Spleen (tissue), 11 donors: Measurements from ENCODE around the gene CNDP1. TPM values are rescaled to one million over a fixed set of nuclear protein-coding genes. Genes with fewer than 3 reads are reported as not detected.

Experiments
- DNase-seq: peaks from one replicate; pipeline ENCODE4 v3.0.0-alpha.2; 2020
- H3K27ac ChIP-seq, 8 donors: fragments of 200-600 bp; sonication (generic) in 7 of 8; 1 replicate in 4 of 8; 2 replicates in 4 of 8; pipeline versions ENCODE4 v1.5.0 to v1.8.0; 2016 to 2021; ENCODE audit warnings: inconsistent platforms in 4 of 8, mild to moderate bottlenecking in 4 of 8, moderate library complexity in 1 of 8
- H3K27me3 ChIP-seq, 7 donors: fragments of 200-600 bp; sonication (generic) in 6 of 7; replicated peaks in 1 of 7; 1 replicate in 4 of 7; 2 replicates in 3 of 7; pipeline versions ENCODE4 v1.5.0 to v1.8.0; 2016 to 2021; ENCODE audit warnings: inconsistent platforms in 3 of 7, mild to moderate bottlenecking in 1 of 7
- H3K36me3 ChIP-seq, 6 donors: fragments of 200-600 bp; sonication (generic) in 5 of 6; 1 replicate in 4 of 6; 2 replicates in 2 of 6; pipeline versions ENCODE4 v1.5.0 to v1.8.0; 2016 to 2021; ENCODE audit warnings: inconsistent platforms in 2 of 6
- H3K4me1 ChIP-seq, 6 donors: fragments of 200-600 bp; sonication (generic) in 5 of 6; 1 replicate in 3 of 6; 2 replicates in 3 of 6; pipeline versions ENCODE4 v1.5.0 to v1.8.0; 2016 to 2021; ENCODE audit warnings: inconsistent platforms in 3 of 6
- H3K4me3 ChIP-seq, 8 donors: fragments of 200-600 bp; sonication (generic) in 7 of 8; 1 replicate in 4 of 8; 2 replicates in 4 of 8; pipeline versions ENCODE4 v1.5.0 to v1.8.0; 2016 to 2021; ENCODE audit warnings: inconsistent platforms in 4 of 8, mild to moderate bottlenecking in 4 of 8, moderate library complexity in 2 of 8
- H3K9me3 ChIP-seq, 8 donors: fragments of 200-600 bp; sonication (generic) in 7 of 8; 1 replicate in 4 of 8; 2 replicates in 4 of 8; pipeline versions ENCODE4 v1.5.0 to v1.8.0; 2016 to 2021; ENCODE audit warnings: inconsistent platforms in 4 of 8
- CTCF ChIP-seq, 11 experiments: fragments of 200-600 bp in 7 of 11; fragments of 450-650 bp in 4 of 11; sonication (generic) in 4 of 11; IDR thresholded peaks in 8 of 11; conservative IDR thresholded peaks in 3 of 11; 1 replicate in 7 of 11; 2 replicates in 4 of 11; pipeline versions ENCODE4 v1.4.0 to v1.8.0; 2016 to 2021; ENCODE audit warnings: antibody characterized with exemption in 11 of 11, inconsistent platforms in 4 of 11, mild to moderate bottlenecking in 1 of 11
- POLR2A ChIP-seq, 3 donors: fragments of 450-650 bp; IDR thresholded peaks; one replicate each; pipeline ENCODE4 v1.5.1; 2017; ENCODE audit warnings: antibody characterized with exemption in 3 of 3, mild to moderate bottlenecking in 1 of 3
- POLR2AphosphoS5 ChIP-seq, 3 donors: sonication (generic); formaldehyde crosslinking; IDR thresholded peaks; one replicate each; pipeline ENCODE4 v1.5.1; 2017; ENCODE audit warnings: antibody characterized with exemption in 3 of 3
- WGBS, 5 donors: extraction: QIAGEN DNeasy Blood & Tissue Kit in 3 of 5; methylation state at CpG; one replicate each; pipeline versions ENCODE4 v1.1.5 to v1.1.7; 2013 to 2018; 5-methylcytosine and 5-hydroxymethylcytosine counted together
- intact Hi-C: fragments of 100-400 bp; cut with DNase I; formaldehyde crosslinking; loops from one replicate; pipeline ENCODE4 v1.15.0; 2023; ENCODE audit warnings: low total_unique reads
- polyA plus RNA-seq, 3 donors: library from polyadenylated mRNA; stranded (reverse); fragments of 200-250 nt; gene quantifications; one replicate each; pipeline ENCODE4 v1.2.1, GENCODE V29; 2013
- total RNA-seq, 7 donors: library from RNA; depleted of rRNA in 3 of 7; stranded (reverse); fragments of >200 nt in 3 of 7; fragmentation: NEBNext Ultra II Directional in 4 of 7; extraction: Animal tissue kit (Norgen Biotek cat#: 25700) in 4 of 7; gene quantifications; one replicate each; pipeline versions ENCODE4 v1.1.0 to v1.2.1, GENCODE V29; 2016 to 2021
- donor health status: healthy with polysubstance abuse.
- donor health status: DM: no; HTN: no; CAD: no; lungs with moderate emphysema.
- donor health status: DM: no; HTN: no; CAD: no.
- donor health status: Bipolar disorder and iron deficiency.
- donor health status: healthy.
- donor health status: DM: no; HTN: no; CAD: no.
- donor health status: DM: yes; HTN: yes; CAD: no.

The CNDP1 gene
- total and polyA plus RNA-seq, 10 donors: 0.03 to 0.59 (median 0.18) TPM; not detected in 2

GRCh38 chr18:74635224-74635975 is 101.1 kb downstream of the CNDP1 start:
- Histone ChIP-seq H3K4me3 (no peak overlapping the region), H3K36me3 (peaks cover 0 to 57% (median 20%) of the 10 kb centered on the region in 6 donors), H3K9me3 (no peaks in the 10 kb centered on the region), H3K27me3 (no peaks in the 10 kb centered on the region), H3K4me1 (peaks cover 0 to 36% (median 7%) of the 10 kb centered on the region in 6 donors), H3K27ac (no peak overlapping the region)
- no peak for DNase-seq
- no peak for TF ChIP-seq CTCF (IDR thresholded peaks at IDR 0.05 in 8 of 11, conservative IDR thresholded peaks at IDR 0.05 in 3 of 11)
- no peak for TF ChIP-seq POLR2A (IDR thresholded peaks at IDR 0.05)
- no peak for TF ChIP-seq POLR2AphosphoS5 (IDR thresholded peaks at IDR 0.05)
- 93 to 95% (median 94%) methylated on average over 15 of the region's 15 CpGs for WGBS, 5 donors
- intact Hi-C loops: no loop called here

Other genes with a start within 250 kb of the CNDP1 start
- 100 to 1,000 TPM in 4 of 7 donors, 10 to 100 TPM in 3; 54.6 to 135 (median 115) TPM for gene CYB5A, start 242.5 kb upstream of the CNDP1 start, total RNA-seq
- 100 to 1,000 TPM in 2 of 3 donors, 10 to 100 TPM in 1; 77.9 to 137 (median 107) TPM for gene CYB5A, start 242.5 kb upstream of the CNDP1 start, polyA plus RNA-seq
- gene C18orf63, start 218.7 kb upstream of the CNDP1 start, total RNA-seq: under 1 TPM in 3 of 7 donors, not detected in 4; 0.13 to 0.18 (median 0.14) TPM
- gene C18orf63, start 218.7 kb upstream of the CNDP1 start, polyA plus RNA-seq: under 1 TPM in 1 of 3 donors, not detected in 2; 0.02 TPM
- under 1 TPM in 2 of 7 donors, not detected in 5; 0.34 to 0.51 TPM for gene DIPK1C, start 77.2 kb upstream of the CNDP1 start, total RNA-seq
- under 1 TPM in 2 of 3 donors, not detected in 1; 0.10 to 0.23 TPM for gene DIPK1C, start 77.2 kb upstream of the CNDP1 start, polyA plus RNA-seq
- 100 to 1,000 TPM; 219 to 310 (median 291) TPM for gene CNDP2, start 38.1 kb upstream of the CNDP1 start, total RNA-seq
- gene CNDP2, start 38.1 kb upstream of the CNDP1 start, polyA plus RNA-seq: 100 to 1,000 TPM; 102 to 168 (median 123) TPM
- gene ZNF407, start 63.4 kb downstream of the CNDP1 start, total RNA-seq: 10 to 100 TPM; 21.1 to 41.0 (median 28.3) TPM
- gene ZNF407, start 63.4 kb downstream of the CNDP1 start, polyA plus RNA-seq: 1 to 10 TPM; 2.0 to 3.7 (median 2.3) TPM